Panc1 (cell line): ENCODE data around the gene ZBTB12. TPM values are rescaled to one million over a fixed set of nuclear protein-coding genes. Genes with fewer than 3 reads are reported as not detected.

ENCODE experiments used
- ATAC-seq: fragments of 200-7000 bp; cut with Tn5 transposase; 2 replicates; pipeline ENCODE4 v1.9.1; 2020; ENCODE audit warnings: mild to moderate bottlenecking, moderate library complexity
- BruUV-seq: library from RNA; stranded (reverse); fragments of 400-500 nt; replicated peaks from 2 replicates; lab custom pipeline; 2021; lab: Mats Ljungman, UMichigan
- CTCF ChIA-PET: fragments of 300-600 bp; sonication (Branson Sonifier 250); formaldehyde crosslinking; loops from one replicate; lab custom pipeline; 2022; ENCODE audit warnings: antibody characterized with exemption; lab: Charles Lee
- POLR2A ChIA-PET: fragments of 300-600 bp; sonication (Branson Sonifier 250); formaldehyde crosslinking; loops from one replicate; lab custom pipeline; 2022; ENCODE audit warnings: antibody characterized with exemption; lab: Charles Lee
- DNase-seq: peaks from one replicate; pipeline ENCODE4 v3.0.0-alpha.2; 2010; ENCODE audit warnings: low read depth, low spot score
- H3K27ac ChIP-seq: 2 replicates; pipeline ENCODE4 v1.5.1; 2011; ENCODE audit warnings: mild to moderate bottlenecking, low read length, inconsistent platforms
- H3K27me3 ChIP-seq: fragments of 200-500 bp; sonication (Bioruptor generic); 2 replicates; pipeline ENCODE4 v1.6.0; 2014; ENCODE audit warnings: low read length, inconsistent platforms; ENCODE audit not compliant: control insufficient read depth, insufficient read depth
- H3K36me3 ChIP-seq: fragments of 200-500 bp; sonication (Bioruptor generic); 2 replicates; pipeline ENCODE4 v1.5.1; 2014; ENCODE audit warnings: inconsistent platforms, mild to moderate bottlenecking, low read length, moderate library complexity; ENCODE audit not compliant: control insufficient read depth, insufficient read depth
- H3K4me1 ChIP-seq: 2 replicates; pipeline ENCODE4 v1.5.1; 2011; ENCODE audit warnings: inconsistent platforms, mild to moderate bottlenecking, low read length, moderate library complexity; ENCODE audit not compliant: control insufficient read depth, insufficient read depth
- H3K4me3 ChIP-seq, 2 experiments: 2 replicates each; pipeline ENCODE4 v1.5.1; 2011 to 2012; ENCODE audit warnings: low read depth in 2 of 2, low read length in 2 of 2, mild to moderate bottlenecking in 2 of 2, inconsistent platforms in 1 of 2, moderate library complexity in 1 of 2
- H3K9me3 ChIP-seq: fragments of 200-500 bp; sonication (Bioruptor generic); 2 replicates; pipeline ENCODE4 v1.5.1; 2014; ENCODE audit warnings: low read depth, mild to moderate bottlenecking, inconsistent platforms, low read length, moderate library complexity; ENCODE audit not compliant: control insufficient read depth, insufficient read depth
- POLR2AphosphoS5 ChIP-seq: IDR thresholded peaks from 2 replicates; pipeline ENCODE4 v1.6.1; 2012; ENCODE audit warnings: mild to moderate bottlenecking, low read depth, low read length, moderate library complexity
- SIN3A ChIP-seq: IDR thresholded peaks from 2 replicates; pipeline ENCODE4 v1.6.1; 2012; ENCODE audit warnings: low read depth, mild to moderate bottlenecking, low read length, moderate library complexity, borderline replicate concordance; ENCODE audit not compliant: insufficient read depth
- TCF7L2 ChIP-seq: IDR thresholded peaks from 2 replicates; pipeline ENCODE4 v1.6.1; 2011; ENCODE audit warnings: mild to moderate bottlenecking, low read depth, low read length, inconsistent platforms
- in situ Hi-C: cut with HindIII; loops from 2 replicates; pipeline ENCODE4 v1.10.0; 2016; ENCODE audit warnings: low sequenced_read_pairs, low pct_unique_long_range_greater_than_20kb
- intact Hi-C: fragments of 100-400 bp; cut with micrococcal nuclease; formaldehyde crosslinking; loops from one replicate; pipeline ENCODE4 v1.10.0; 2022; ENCODE audit not compliant: unreplicated experiment
- total RNA-seq: library from RNA; stranded (reverse); gene quantifications from one replicate; pipeline ENCODE4 v1.2.1, GENCODE V29; 2021; ENCODE audit not compliant: unreplicated experiment
- TF ChIP-seq, protein P1 (sequence below): fragments of 450-650 bp; IDR thresholded peaks from 2 replicates; pipeline ENCODE4 v1.5.1; 2017; ENCODE audit warnings: mild to moderate bottlenecking
- TF ChIP-seq, protein P2 (sequence below), 2 experiments: IDR thresholded peaks; 2 replicates each; pipeline ENCODE4 v1.6.1; 2011 to 2012; ENCODE audit warnings: low read depth in 2 of 2, control low read depth in 1 of 2, low read length in 1 of 2, mild to moderate bottlenecking in 1 of 2, moderate library complexity in 1 of 2; ENCODE audit not compliant: insufficient read depth in 1 of 2

ZBTB12 gene
- total RNA-seq, 1 experiment from 2014 or later: 9.4 TPM

DNA sequence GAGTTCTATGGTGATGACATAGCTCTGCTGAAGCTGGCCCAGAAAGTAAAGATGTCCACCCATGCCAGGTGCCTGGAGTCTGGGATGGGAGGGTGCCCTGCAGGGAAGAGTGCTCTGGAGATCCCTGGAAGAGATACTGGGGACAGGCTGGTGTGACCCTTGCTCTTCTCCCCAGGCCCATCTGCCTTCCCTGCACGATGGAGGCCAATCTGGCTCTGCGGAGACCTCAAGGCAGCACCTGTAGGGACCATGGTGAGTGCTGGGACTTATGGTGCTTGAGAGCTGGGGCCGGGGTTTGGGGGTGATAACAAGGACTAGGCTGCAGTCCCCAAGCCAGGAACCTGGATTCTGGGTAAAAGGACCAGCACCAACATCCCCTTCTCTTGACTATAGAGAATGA, 41.9 kb upstream of the ZBTB12 start:
- Histone ChIP-seq H3K27me3 (no peaks in the 10 kb centered on the region), H3K4me3 (no peak overlapping the region), H3K9me3 (no peaks in the 10 kb centered on the region), H3K36me3 (no peaks in the 10 kb centered on the region), H3K27ac (no peak overlapping the region), H3K4me1 (peaks cover 16% of the 10 kb centered on the region)
- ChIA-PET POLR2A (no interaction called here), CTCF (no interaction called here)
- DNase-seq (no peak), ATAC-seq (no peak)
- no TSS peak for BruUV-seq
- TF ChIP-seq POLR2AphosphoS5: no peak
- TF ChIP-seq TCF7L2: no peak
- TF ChIP-seq SIN3A: no peak
- TF ChIP-seq, protein P1, sequence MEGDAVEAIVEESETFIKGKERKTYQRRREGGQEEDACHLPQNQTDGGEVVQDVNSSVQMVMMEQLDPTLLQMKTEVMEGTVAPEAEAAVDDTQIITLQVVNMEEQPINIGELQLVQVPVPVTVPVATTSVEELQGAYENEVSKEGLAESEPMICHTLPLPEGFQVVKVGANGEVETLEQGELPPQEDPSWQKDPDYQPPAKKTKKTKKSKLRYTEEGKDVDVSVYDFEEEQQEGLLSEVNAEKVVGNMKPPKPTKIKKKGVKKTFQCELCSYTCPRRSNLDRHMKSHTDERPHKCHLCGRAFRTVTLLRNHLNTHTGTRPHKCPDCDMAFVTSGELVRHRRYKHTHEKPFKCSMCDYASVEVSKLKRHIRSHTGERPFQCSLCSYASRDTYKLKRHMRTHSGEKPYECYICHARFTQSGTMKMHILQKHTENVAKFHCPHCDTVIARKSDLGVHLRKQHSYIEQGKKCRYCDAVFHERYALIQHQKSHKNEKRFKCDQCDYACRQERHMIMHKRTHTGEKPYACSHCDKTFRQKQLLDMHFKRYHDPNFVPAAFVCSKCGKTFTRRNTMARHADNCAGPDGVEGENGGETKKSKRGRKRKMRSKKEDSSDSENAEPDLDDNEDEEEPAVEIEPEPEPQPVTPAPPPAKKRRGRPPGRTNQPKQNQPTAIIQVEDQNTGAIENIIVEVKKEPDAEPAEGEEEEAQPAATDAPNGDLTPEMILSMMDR: no peak
- TF ChIP-seq, protein P2, sequence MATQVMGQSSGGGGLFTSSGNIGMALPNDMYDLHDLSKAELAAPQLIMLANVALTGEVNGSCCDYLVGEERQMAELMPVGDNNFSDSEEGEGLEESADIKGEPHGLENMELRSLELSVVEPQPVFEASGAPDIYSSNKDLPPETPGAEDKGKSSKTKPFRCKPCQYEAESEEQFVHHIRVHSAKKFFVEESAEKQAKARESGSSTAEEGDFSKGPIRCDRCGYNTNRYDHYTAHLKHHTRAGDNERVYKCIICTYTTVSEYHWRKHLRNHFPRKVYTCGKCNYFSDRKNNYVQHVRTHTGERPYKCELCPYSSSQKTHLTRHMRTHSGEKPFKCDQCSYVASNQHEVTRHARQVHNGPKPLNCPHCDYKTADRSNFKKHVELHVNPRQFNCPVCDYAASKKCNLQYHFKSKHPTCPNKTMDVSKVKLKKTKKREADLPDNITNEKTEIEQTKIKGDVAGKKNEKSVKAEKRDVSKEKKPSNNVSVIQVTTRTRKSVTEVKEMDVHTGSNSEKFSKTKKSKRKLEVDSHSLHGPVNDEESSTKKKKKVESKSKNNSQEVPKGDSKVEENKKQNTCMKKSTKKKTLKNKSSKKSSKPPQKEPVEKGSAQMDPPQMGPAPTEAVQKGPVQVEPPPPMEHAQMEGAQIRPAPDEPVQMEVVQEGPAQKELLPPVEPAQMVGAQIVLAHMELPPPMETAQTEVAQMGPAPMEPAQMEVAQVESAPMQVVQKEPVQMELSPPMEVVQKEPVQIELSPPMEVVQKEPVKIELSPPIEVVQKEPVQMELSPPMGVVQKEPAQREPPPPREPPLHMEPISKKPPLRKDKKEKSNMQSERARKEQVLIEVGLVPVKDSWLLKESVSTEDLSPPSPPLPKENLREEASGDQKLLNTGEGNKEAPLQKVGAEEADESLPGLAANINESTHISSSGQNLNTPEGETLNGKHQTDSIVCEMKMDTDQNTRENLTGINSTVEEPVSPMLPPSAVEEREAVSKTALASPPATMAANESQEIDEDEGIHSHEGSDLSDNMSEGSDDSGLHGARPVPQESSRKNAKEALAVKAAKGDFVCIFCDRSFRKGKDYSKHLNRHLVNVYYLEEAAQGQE (IDR thresholded peaks at IDR 0.05; ENCODE audit: insufficient read depth in 1 of 2, low read depth in 2 of 2, low read length in 1 of 2): no peak
- intact Hi-C loops: no loop called here
- in situ Hi-C loops: no loop called here

DNA sequence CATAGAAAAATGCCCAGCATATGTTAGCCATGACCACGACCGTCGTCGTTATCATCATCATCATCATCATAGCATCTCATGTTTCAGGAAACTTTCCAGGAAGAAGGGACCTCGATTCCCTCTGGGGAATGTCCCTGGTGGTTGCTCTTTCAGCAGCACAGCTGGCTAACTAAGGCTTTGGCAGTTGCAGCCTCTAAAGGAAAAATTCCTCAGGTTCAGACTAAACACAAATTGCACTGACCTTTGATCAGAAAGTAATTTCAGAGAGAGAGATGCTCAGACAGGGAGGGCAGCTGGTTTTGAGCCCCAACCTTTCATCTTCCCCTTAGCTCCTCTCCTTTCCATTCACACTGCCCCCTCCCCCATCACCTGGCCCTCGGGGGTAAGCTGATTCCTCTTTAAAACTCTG, 38.4 kb upstream of the ZBTB12 start:
- ATAC-seq (no peak), DNase-seq (no peak)
- intact Hi-C loops: no loop called here
- peaks cover 10% of the 10 kb centered on the region for H3K4me1 ChIP-seq
- ChIA-PET POLR2A (no interaction called here), CTCF (no interaction called here)
- H3K27me3 ChIP-seq: no peaks in the 10 kb centered on the region
- in situ Hi-C loops: no loop called here
- H3K27ac ChIP-seq: 0 out of 2 replicates have a peak overlapping the region, but pooled peaks have one; percentile 20
- H3K9me3 ChIP-seq: no peaks in the 10 kb centered on the region
- no peak overlapping the region for H3K4me3 ChIP-seq
- BruUV-seq: no TSS peak
- TF ChIP-seq, protein P2 (IDR thresholded peaks at IDR 0.05; ENCODE audit: insufficient read depth in 1 of 2, low read depth in 2 of 2, low read length in 1 of 2): no peak
- H3K36me3 ChIP-seq: no peaks in the 10 kb centered on the region
